ENCODE results near the gene AAMDC.

DNA sequence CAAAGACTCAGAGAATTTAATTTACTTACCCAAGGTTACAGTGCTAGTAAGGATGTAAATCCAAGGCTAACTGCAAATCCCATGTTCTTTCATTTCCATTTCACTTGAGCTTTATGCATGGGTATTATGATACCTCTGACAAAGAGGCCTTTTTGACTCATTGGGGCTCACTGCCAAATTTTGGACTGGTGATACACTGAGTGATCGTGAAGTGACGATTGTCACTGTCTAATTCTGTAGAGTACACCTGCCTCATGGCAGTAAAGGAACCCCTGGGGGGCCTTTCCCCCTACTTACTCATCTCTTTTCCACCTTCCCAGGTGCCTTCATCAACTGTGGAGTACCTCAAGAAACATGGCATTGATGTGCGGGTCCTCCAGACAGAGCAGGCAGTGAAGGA lies 50.9 kb downstream of the AAMDC start:
- TF ChIP-seq CTCF (IDR thresholded peaks at IDR 0.05) (no peak), POLR2A (IDR thresholded peaks at IDR 0.05) (no peak)

Data from uterus (tissue), 2 donors.